Ascending aorta (tissue), 2 donors: ENCODE results near the gene CEP290. TPM values are rescaled to one million over a fixed set of nuclear protein-coding genes. Genes with fewer than 3 reads are reported as not detected.

ENCODE experiments used
- DNase-seq, 2 donors: peaks; one replicate each; pipeline ENCODE4 v3.0.0-alpha.2; 2019; ENCODE audit warnings: low spot score in 2 of 2
- H3K27ac ChIP-seq, 2 donors: fragments of 200-600 bp; sonication (generic); one replicate each; pipeline ENCODE4 v1.5.1; 2016 to 2017; ENCODE audit warnings: mild to moderate bottlenecking in 1 of 2
- H3K27me3 ChIP-seq: fragments of 200-600 bp; sonication (generic); one replicate; pipeline ENCODE4 v1.5.1; 2017
- H3K36me3 ChIP-seq, 2 donors: fragments of 200-600 bp; sonication (generic); one replicate each; pipeline ENCODE4 v1.5.1; 2016
- H3K4me1 ChIP-seq, 2 donors: fragments of 200-600 bp; sonication (generic); one replicate each; pipeline ENCODE4 v1.5.1; 2016 to 2017; ENCODE audit warnings: mild to moderate bottlenecking in 1 of 2
- H3K4me3 ChIP-seq, 2 donors: fragments of 200-600 bp; sonication (generic); one replicate each; pipeline ENCODE4 v1.5.1; 2016 to 2017; ENCODE audit warnings: mild to moderate bottlenecking in 1 of 2
- H3K9me3 ChIP-seq, 2 donors: fragments of 200-600 bp; sonication (generic); one replicate each; pipeline ENCODE4 v1.5.1; 2016
- CTCF ChIP-seq, 3 experiments: fragments of 200-600 bp in 2 of 3; fragments of 450-650 bp in 1 of 3; sonication (generic) in 2 of 3; IDR thresholded peaks; one replicate each; pipeline ENCODE4 v1.5.1; 2016 to 2019; ENCODE audit warnings: antibody characterized with exemption in 3 of 3, mild to moderate bottlenecking in 1 of 3, moderate library complexity in 1 of 3
- intact Hi-C: fragments of 100-400 bp; cut with DNase I; formaldehyde crosslinking; loops from one replicate; pipeline ENCODE4 v1.15.1; 2023
- total RNA-seq: library from RNA; depleted of rRNA; stranded (reverse); fragments of >200 nt; gene quantifications from one replicate; pipeline ENCODE4 v1.1.0, GENCODE V29; 2016

The CEP290 gene
- total RNA-seq, 1 donor from 2014 or later, result 7.2 TPM

- no peak overlapping the region for H3K4me3 ChIP-seq
- no peaks in the 10 kb centered on the region for H3K4me1 ChIP-seq
- no peak for DNase-seq
- intact Hi-C loops, result no loop called here
- H3K27ac ChIP-seq, result no peak overlapping the region
- peaks cover 13 to 25% of the 10 kb centered on the region in 2 donors for H3K36me3 ChIP-seq
- TF ChIP-seq CTCF (IDR thresholded peaks at IDR 0.05), result no peak
- H3K9me3 ChIP-seq, result no peaks in the 10 kb centered on the region
- H3K27me3 ChIP-seq, result no peaks in the 10 kb centered on the region
These were observed 49.1 kb downstream of the CEP290 start for GRCh38 chr12:88092771-88093170.

- no peak for TF ChIP-seq CTCF (IDR thresholded peaks at IDR 0.05)
- no peak for DNase-seq
- Histone ChIP-seq H3K4me1 (no peaks in the 10 kb centered on the region), H3K27me3 (no peaks in the 10 kb centered on the region), H3K4me3 (no peak overlapping the region), H3K36me3 (peaks cover 39 to 53% of the 10 kb centered on the region in 2 donors), H3K27ac (no peak overlapping the region), H3K9me3 (no peaks in the 10 kb centered on the region)
- intact Hi-C loops, result no loop called here
These were observed 57.7 kb downstream of the CEP290 start for GRCh38 chr12:88084210-88084609.

DNA sequence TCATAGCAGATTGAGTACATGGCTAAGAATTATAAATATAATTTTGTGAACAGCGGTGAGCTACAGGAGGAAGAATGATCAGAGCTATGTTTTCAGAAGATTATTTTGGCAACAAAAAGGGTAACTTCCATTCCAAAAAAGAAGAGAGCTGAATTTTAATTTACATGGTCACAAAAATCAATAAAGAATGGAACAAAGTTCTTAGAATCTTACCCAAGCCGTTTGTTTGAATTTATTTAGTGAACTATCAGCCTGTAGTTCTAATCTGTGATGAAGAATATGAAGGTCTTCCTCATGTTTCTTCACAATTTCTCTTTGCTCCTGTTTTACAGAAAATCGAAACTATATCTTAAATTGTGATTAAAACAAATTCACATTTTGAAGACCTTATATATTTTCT, 58.3 kb downstream of the CEP290 start:
- no peak for TF ChIP-seq CTCF (IDR thresholded peaks at IDR 0.05)
- H3K36me3 ChIP-seq, result peaks cover 35 to 52% of the 10 kb centered on the region in 2 donors

DNA sequence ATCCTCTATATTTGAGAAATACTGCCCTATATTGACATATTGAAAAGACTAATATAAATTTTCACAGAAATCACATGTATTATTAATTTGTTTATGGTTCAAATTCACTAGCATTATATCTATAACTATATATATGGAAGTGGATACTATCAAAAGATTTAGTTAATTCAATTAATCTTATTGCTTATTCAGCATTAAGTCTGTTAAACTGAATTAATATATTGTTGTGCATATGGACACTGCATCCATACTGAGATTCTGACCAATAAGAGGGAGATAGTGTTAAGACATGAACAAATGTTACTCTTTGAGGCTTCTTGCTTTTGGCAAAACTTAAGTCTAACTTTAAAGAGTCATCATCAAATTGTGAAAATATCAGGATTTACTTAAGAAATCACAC, 60.6 kb downstream of the CEP290 start:
- no peak for TF ChIP-seq CTCF (IDR thresholded peaks at IDR 0.05)
- no peak overlapping the region for H3K4me3 ChIP-seq
- no peak for DNase-seq
- H3K36me3 ChIP-seq, result peaks cover 41 to 61% of the 10 kb centered on the region in 2 donors
- H3K27me3 ChIP-seq, result no peaks in the 10 kb centered on the region
- no peaks in the 10 kb centered on the region for H3K9me3 ChIP-seq
- no peaks in the 10 kb centered on the region for H3K4me1 ChIP-seq
- intact Hi-C loops, result no loop called here
- H3K27ac ChIP-seq, result no peak overlapping the region

More for the DNA sequence above, 58.3 kb downstream of the CEP290 start:
- no peak for DNase-seq
- no peaks in the 10 kb centered on the region for H3K9me3 ChIP-seq
- intact Hi-C loops, result no loop called here
- H3K4me1 ChIP-seq, result no peaks in the 10 kb centered on the region
- H3K4me3 ChIP-seq, result no peak overlapping the region
- H3K27me3 ChIP-seq, result no peaks in the 10 kb centered on the region
- H3K27ac ChIP-seq, result no peak overlapping the region

GRCh38 chr12:88067301-88067700, 74.6 kb downstream of the CEP290 start:
- intact Hi-C loops, result no loop called here

More at GRCh38 chr12:88067301-88067700, 74.6 kb downstream of the CEP290 start:
- Histone ChIP-seq H3K27ac (no peak overlapping the region), H3K27me3 (no peaks in the 10 kb centered on the region), H3K4me1 (no peaks in the 10 kb centered on the region), H3K4me3 (no peak overlapping the region), H3K36me3 (no peaks in the 10 kb centered on the region), H3K9me3 (no peaks in the 10 kb centered on the region)
- TF ChIP-seq CTCF (IDR thresholded peaks at IDR 0.05), result no peak
- no peak for DNase-seq
